GM19023 (cell line): ENCODE measurements around the gene ILDR1.
A peak's percentile ranks its signal among the peaks of the same experiment; 100 is the strongest.

Experiments
- ATAC-seq: cut with Tn5 transposase; IDR thresholded peaks from one replicate; pipeline ENCODE4 v1.9.1; 2021; ENCODE audit warnings: mild to moderate bottlenecking, moderate library complexity; ENCODE audit not compliant: unreplicated experiment

Gene ILDR1

GRCh38 chr3:121995161-121996137 lies 26.6 kb downstream of the ILDR1 start:
- no peak for ATAC-seq

GRCh38 chr3:121994551-121994950 lies 27.5 kb downstream of the ILDR1 start:
- no peak for ATAC-seq

DNA sequence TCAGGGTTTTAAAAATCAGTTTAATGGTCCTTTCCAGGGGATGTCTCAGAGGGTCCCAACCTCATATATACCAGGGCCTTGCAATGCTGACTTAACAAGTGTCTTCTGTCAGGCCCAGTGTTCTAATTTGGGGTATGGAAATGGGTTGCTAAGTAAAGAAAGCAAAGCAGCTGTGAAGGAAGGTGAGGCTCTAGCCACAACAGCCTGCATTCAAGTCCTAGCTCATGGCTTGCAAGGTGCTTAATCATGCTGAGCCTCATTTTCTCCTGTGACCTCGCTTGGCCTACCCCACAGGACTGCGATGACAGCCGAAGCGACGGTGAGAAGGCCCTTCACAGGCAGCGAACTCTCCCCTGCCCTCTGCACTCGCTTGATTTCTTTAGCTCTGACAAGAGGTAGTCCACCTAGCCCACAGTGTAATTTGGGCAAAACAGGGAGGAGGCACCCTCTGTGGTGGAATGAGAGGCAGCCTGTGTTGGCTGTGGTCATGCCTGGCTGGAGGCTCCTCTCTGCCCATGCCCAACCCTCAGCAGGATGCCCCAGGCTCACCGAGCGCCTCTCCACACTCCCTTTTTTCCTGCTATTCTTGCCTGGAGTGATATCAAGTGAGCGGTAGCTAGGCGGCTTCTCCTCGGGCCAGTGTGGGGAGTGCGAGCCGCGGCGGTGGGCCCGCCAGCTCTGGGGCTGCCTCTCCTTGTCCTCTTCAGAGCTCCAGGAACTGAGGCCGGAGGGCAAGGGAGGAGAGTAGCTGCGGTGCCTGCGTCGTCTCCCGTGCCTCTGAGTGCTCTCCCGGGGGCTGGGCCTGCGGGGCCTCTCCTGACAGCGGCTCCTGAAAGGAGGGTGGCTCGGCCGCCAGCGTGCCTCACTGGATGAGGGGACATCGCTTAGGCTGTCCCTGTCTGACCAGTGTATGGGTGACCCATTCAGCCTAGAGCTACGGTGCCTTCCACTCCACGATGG lies 29.2 kb downstream of the ILDR1 start:
- ATAC-seq = peak; percentile 60

GRCh38 chr3:121989943-121990342 lies 32.1 kb downstream of the ILDR1 start:
- no peak for ATAC-seq

DNA sequence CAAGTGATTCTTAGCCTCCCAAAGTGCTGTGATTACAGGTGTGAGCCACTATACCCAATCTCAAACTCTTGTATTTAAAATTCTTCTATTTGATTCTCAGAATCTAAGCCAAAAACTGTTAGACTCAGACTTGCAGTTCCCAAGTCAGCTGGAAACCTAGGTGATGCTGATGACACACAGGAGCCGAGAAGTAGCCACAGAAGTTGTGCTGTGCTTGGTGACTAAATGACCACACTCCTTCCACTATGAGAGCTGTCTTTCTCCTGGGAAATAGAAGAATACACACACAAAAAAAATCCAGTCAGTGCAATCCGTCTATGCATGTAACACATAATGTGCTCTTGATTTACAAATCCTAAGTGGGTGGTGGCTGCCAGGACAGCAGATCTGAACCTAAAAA lies 33.9 kb downstream of the ILDR1 start:
- ATAC-seq = no peak

DNA sequence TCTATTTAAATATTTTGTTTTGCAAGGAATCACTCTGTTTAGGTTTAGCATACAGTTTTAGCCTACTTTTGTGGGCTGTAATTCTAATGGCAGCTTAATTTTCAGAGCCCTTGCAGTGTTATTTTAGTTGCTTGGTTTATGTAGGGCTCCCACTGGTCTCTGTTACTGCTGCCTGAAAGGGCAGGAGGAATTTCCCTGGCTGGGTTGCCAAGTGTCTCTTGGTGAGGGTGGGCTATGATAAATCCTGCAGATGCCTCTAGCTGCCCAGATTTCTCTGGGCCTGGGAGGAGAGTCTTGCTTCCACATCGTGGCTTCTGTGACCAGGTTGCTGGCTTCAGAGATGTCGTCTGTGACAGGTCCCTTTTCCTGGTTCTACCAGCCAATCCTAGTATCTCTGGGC lies 36.2 kb downstream of the ILDR1 start:
- ATAC-seq = no peak

DNA sequence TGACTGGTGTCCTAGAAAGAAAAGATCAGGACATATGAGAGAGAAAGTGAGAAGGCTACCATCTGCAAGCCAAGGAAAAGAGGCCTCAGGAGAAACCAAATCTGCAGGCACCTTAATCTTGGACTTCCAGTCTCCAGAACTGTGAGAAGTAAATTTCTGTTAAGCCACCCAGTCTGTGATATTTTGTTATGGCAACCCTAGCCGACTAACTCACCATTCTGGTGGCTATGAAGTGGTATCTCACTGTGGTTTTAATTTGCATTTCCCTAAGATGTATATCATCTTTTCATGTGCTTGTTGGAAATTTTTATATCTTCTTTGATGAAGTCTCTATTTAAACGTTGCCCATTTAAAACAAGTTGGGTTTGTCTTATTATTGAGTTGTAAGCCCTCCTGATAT lies 40.6 kb downstream of the ILDR1 start:
- ATAC-seq = no peak

DNA sequence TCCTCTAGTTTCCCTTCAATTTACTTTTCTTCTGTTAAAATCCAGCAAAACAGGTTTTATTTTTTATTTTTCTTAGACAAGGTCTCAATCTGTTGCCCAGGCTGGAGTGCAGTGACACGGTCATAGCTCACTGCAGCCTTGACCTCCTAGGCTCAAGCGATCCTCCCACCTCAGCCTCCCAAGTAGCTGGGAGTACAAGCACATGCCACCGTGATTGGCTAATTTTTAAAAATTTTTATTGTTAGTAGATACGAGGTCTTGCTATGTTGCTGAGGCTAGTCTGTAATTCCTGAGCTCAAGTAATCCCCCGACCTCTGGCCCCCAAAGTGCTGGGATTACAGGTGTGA lies 41.6 kb downstream of the ILDR1 start:
- no peak for ATAC-seq

GRCh38 chr3:121979734-121980449 lies 42.2 kb downstream of the ILDR1 start:
- no peak for ATAC-seq

DNA sequence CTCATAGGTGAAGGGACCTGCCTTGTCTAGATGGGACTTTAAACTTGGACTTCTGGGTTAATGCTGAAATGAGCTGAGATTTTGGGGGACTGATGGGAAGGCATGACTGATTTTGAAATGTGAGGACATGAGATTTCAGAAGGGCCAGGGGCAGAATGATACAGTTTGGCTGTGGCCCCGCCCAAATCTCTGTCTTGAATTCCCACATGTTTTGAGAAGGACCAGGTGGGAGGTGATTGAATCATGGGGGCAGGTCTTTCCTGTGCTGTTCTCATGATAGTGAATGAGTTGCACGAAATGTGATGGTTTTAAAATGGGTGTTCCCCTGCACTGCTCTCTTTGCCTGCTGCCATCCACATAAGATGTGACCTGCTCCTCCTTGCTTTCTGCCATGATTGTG lies 42.8 kb downstream of the ILDR1 start:
- no peak for ATAC-seq

GRCh38 chr3:121976727-121977126 lies 45.3 kb downstream of the ILDR1 start:
- no peak for ATAC-seq

DNA sequence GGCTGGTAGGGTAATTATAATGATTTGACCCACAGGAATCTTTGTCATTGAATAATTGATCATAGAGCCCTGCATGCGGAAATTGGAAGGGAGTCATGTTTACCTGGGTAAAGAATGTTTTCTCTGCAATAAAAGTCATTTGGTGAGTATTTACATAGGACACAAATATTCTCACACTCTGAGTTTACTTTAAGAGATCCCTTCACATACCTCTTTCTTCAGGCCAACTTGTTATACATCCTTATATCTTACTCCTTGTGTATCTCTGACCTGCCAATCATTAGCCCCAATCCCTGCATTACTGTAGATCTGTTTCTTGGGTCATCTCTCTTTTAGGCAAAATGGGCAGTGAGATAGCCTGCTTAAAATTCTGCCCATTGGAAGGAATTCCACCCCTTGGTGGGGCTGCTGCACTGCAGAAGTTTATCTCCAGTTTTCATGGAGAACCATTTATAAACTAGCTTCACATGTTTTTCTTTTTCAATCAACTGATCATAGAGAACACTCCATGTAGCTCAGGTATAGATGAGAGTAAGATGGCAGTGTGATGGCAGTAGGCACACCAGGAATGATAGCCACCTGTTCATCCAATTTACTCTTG lies 46.2 kb downstream of the ILDR1 start:
- no peak for ATAC-seq

DNA sequence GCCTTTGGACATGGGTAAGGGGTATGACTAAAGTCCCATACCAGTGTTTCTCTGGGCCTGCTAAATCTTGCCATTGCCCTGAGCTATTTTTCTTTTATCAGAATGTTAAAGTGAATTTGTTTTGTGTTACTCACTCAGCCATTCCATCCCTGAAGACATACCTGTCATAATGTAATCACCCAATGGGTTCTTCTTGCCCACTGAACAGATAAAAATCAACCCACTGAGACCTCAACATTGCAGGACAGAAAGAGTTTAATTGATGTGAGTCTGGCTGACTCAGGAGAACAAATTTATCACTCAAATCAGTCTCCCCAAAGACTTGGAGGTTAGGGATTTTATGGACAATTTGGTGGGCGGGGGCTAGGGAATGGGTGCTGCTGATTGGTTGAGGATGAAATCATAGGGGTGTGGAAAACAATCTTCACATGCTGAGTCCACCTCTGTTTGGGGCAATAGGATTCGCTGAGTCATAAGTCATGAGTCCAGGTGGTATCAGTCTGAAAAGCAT lies 47.4 kb downstream of the ILDR1 start:
- ATAC-seq = no peak

- no peak for ATAC-seq
These were observed 52.0 kb downstream of the ILDR1 start for GRCh38 chr3:121970047-121970446.

- no peak for ATAC-seq
These were observed 52.4 kb downstream of the ILDR1 start for GRCh38 chr3:121969631-121970030.

GRCh38 chr3:121963608-121964007 lies 58.4 kb downstream of the ILDR1 start:
- ATAC-seq = no peak

DNA sequence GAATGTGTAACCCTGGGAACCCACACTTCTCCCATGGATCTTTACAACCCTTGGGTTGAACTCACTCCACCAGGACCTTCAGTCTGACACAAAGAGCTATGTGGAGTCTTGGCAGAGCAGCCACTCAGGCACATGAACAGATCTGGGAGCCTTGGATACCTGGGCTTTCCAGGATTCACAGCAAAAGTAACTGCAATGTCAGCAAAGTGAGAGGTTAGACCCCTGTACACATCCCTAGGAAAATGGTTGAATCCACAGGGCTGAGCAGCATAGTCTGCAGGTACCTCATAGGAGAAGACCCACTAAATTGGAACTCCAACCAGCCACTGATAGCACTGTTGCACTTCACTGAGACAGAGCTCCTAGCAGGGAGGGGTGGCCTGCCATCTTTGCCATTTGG lies 59.6 kb downstream of the ILDR1 start:
- no peak for ATAC-seq

DNA sequence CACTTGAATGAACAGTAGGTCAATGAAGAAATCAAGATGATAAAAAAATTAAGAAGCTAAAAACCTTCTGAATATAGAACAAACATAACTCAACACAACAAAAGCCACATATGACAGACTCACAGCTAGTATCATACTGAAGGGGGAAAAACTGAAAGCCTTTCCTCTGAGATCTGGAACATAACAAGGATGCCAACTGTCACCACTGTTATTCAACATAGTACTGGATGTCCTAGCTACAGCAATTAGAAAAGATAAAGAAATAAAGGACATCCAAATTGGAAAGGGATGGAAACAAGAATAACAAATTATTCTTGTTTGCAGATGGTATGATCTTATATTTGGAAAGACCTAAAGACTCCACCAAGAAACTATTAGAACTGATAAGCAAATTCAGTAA lies 60.8 kb downstream of the ILDR1 start:
- ATAC-seq = no peak

GRCh38 chr3:121958801-121959200 lies 63.2 kb downstream of the ILDR1 start:
- ATAC-seq = no peak

GRCh38 chr3:121957674-121958415 lies 64.2 kb downstream of the ILDR1 start:
- peak; percentile 67 for ATAC-seq
